H1 (cell line): ENCODE measurements around the gene FAM83F. TPM values are rescaled to one million over a fixed set of nuclear protein-coding genes. Genes with fewer than 3 reads are reported as not detected.

ENCODE experiments used
- CBX8 ChIP-seq: fragments of 300-800, 300-1000 bp; sonication (generic); IDR thresholded peaks from 2 replicates; pipeline ENCODE4 v1.7.1; 2016; ENCODE audit warnings: low read depth, low read length, borderline replicate concordance
- CHD7 ChIP-seq: fragments of 300-600 bp; sonication (generic); IDR thresholded peaks from 2 replicates; pipeline ENCODE4 v1.7.1; 2012; ENCODE audit warnings: low read length, moderate library complexity, mild to moderate bottlenecking, inconsistent platforms; ENCODE audit not compliant: insufficient replicate concordance
- polyA plus RNA-seq, 7 experiments: library from polyadenylated mRNA; depleted of rRNA in 3 of 7; stranded (reverse) in 5 of 7; unstranded in 2 of 7; fragments of >200 nt in 5 of 7; fragments of 200-250 nt in 2 of 7; gene quantifications; 1 replicate in 5 of 7; 2 replicates in 1 of 7; 4 replicates in 1 of 7; pipeline versions ENCODE4 v1.2.1 to v1.2.3, GENCODE V29; 2011 to 2013; ENCODE audit warnings: missing spikeins in 2 of 7, mixed read lengths in 2 of 7
- total RNA-seq: library from RNA; stranded (reverse); fragmentation: NEBNext Ultra II Directional; extraction: Animal tissue kit (Norgen Biotek cat#: 25700); gene quantifications from 2 replicates; pipeline ENCODE4 v1.2.1, GENCODE V29; 2021

Gene FAM83F
- total and polyA plus RNA-seq, 2 of the 8 experiments (the other 6 are each of a cell fraction or from before 2014, with no cell fraction given): 8.6 to 18.9 TPM

- no peak for TF ChIP-seq CHD7
- TF ChIP-seq CBX8: no peak
- TF ChIP-seq, all 59 proteins: peak for 0
Measured at GRCh38 chr22:39962071-39962470, 32.7 kb upstream of the FAM83F start (continued).
